ENCODE results near the gene NPSR1.

DNA sequence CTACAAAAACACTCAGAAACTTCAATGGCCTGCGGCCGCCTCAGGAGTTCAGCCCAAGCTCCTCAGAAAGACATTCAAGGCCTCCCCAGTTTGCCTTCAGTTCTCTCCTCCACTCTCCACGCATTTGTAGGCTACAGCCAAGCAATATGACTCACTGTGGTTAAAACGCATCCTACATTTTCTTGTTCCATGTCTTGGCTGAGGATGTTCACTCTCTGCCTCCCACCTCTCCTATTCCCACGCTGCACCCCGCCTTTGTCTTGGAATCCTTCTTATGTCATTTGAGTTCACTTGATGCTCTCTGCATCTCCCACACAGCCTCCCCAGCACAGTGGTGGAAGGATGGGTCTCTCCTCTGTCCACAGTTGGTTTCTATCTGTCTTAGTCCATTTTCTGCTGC lies 184.8 kb downstream of the NPSR1 start:
- TF ChIP-seq, protein P1, sequence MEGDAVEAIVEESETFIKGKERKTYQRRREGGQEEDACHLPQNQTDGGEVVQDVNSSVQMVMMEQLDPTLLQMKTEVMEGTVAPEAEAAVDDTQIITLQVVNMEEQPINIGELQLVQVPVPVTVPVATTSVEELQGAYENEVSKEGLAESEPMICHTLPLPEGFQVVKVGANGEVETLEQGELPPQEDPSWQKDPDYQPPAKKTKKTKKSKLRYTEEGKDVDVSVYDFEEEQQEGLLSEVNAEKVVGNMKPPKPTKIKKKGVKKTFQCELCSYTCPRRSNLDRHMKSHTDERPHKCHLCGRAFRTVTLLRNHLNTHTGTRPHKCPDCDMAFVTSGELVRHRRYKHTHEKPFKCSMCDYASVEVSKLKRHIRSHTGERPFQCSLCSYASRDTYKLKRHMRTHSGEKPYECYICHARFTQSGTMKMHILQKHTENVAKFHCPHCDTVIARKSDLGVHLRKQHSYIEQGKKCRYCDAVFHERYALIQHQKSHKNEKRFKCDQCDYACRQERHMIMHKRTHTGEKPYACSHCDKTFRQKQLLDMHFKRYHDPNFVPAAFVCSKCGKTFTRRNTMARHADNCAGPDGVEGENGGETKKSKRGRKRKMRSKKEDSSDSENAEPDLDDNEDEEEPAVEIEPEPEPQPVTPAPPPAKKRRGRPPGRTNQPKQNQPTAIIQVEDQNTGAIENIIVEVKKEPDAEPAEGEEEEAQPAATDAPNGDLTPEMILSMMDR (IDR thresholded peaks at IDR 0.05; ENCODE audit: poor library complexity) = no peak
- TF ChIP-seq EZH2phosphoT487 (IDR thresholded peaks at IDR 0.05; ENCODE audit: low read depth, severe bottlenecking, unreplicated experiment) = no peak
- TF ChIP-seq EZH2 (IDR thresholded peaks at IDR 0.05; ENCODE audit: borderline replicate concordance) = no peak

Data from hepatocyte (in vitro differentiated cells).